ENCODE measurements around the gene TDRD10.

DNA sequence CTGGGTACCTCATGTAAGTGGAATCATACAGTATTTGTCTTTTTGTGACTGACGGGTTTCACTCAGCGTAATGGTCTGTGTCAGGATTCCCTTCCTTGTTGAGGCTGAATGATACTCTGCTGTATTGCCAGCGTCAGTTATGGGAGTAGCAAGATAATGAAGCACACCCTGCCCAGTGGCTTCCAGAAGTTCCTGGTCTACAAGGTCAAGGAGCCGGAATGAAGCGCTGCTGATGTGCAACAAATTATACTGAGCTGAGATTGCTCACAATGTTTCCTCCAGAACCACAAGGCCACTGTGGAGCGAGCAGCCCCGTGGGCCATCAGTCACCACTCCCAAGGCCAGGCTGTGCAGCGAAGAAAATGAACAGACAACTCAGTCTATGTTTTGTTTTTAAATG lies 24.0 kb upstream of the TDRD10 start:
- TF ChIP-seq EZH2 (IDR thresholded peaks at IDR 0.05; ENCODE audit: low read length, unreplicated experiment): no peak
- TF ChIP-seq CTCF (conservative IDR thresholded peaks at IDR 0.05; ENCODE audit: low read depth, low read length): no peak
